Immature natural killer cell (primary cell): Measurements from ENCODE around the gene CCDC87. TPM values are rescaled to one million over a fixed set of nuclear protein-coding genes. Genes with fewer than 3 reads are reported as not detected.
A peak's percentile ranks its signal among the peaks of the same experiment; 100 is the strongest.
"Not testable (repeated sequence)": the region's sequence is repeated elsewhere in the genome, so short reads cannot be mapped to it uniquely, and the experiment has no call there.

ENCODE experiments used
- DNase-seq, 3 donors: peaks; one replicate each; pipeline ENCODE4 v3.0.0; 2022; ENCODE audit warnings: mixed read lengths in 1 of 3
- H3K27ac Mint-ChIP-seq, 6 donors: one replicate each; pipeline ENCODE4 v1.8.0; 2020; ENCODE audit warnings: mixed read lengths in 6 of 6, mild to moderate bottlenecking in 5 of 6, inconsistent platforms in 4 of 6, moderate library complexity in 3 of 6
- H3K27me3 Mint-ChIP-seq, 3 donors: one replicate each; pipeline ENCODE4 v1.8.0; 2020 to 2021; ENCODE audit warnings: low read depth in 3 of 3, mild to moderate bottlenecking in 3 of 3, mixed read lengths in 3 of 3, moderate library complexity in 3 of 3, inconsistent platforms in 1 of 3
- H3K36me3 Mint-ChIP-seq, 3 donors: one replicate each; pipeline ENCODE4 v1.8.0; 2020; ENCODE audit warnings: mixed read lengths in 3 of 3, inconsistent platforms in 2 of 3, mild to moderate bottlenecking in 2 of 3
- H3K4me1 Mint-ChIP-seq, 2 donors: one replicate each; pipeline ENCODE4 v1.8.0; 2020; ENCODE audit warnings: inconsistent platforms in 2 of 2, mild to moderate bottlenecking in 2 of 2, mixed read lengths in 2 of 2, moderate library complexity in 1 of 2
- H3K4me3 Mint-ChIP-seq, 5 donors: one replicate each; pipeline ENCODE4 v1.8.0; 2020; ENCODE audit warnings: mild to moderate bottlenecking in 5 of 5, mixed read lengths in 5 of 5, inconsistent platforms in 3 of 5, moderate library complexity in 3 of 5
- H3K9me3 Mint-ChIP-seq, 6 donors: one replicate each; pipeline ENCODE4 v1.8.0; 2020; ENCODE audit warnings: mild to moderate bottlenecking in 6 of 6, mixed read lengths in 6 of 6, inconsistent platforms in 4 of 6, moderate library complexity in 3 of 6
- polyA plus RNA-seq, 3 donors: library from polyadenylated mRNA; unstranded; fragments of 300-500 nt; fragmentation: Illumina TruSeq; gene quantifications; one replicate each; pipeline ENCODE4 v1.2.3, GENCODE V29; 2021

CCDC87 gene
- polyA plus RNA-seq, 3 donors from 2014 or later = not detected

- H3K27ac Mint-ChIP-seq, H3K27me3 Mint-ChIP-seq, H3K9me3 Mint-ChIP-seq, DNase-seq, H3K4me3 Mint-ChIP-seq: not testable (repeated sequence)
- Mint-ChIP-seq H3K36me3 (peaks cover 3 to 19% (median 9%) of the 10 kb centered on the region in 3 donors), H3K4me1 (peaks cover 15% of the 10 kb centered on the region in 2 donors)
Measured at GRCh38 chr11:66606608-66607007, 13.7 kb upstream of the CCDC87 start.

- Mint-ChIP-seq H3K36me3 (peaks cover 3 to 26% (median 9%) of the 10 kb centered on the region in 3 donors), H3K27me3 (no peaks in the 10 kb centered on the region), H3K27ac (no peak overlapping the region), H3K9me3 (no peaks in the 10 kb centered on the region), H3K4me1 (no peaks in the 10 kb centered on the region), H3K4me3 (no peak overlapping the region)
- DNase-seq = no peak
Measured at GRCh38 chr11:66604155-66604554, 11.3 kb upstream of the CCDC87 start.

- Mint-ChIP-seq H3K27ac (no peak overlapping the region), H3K4me1 (no peaks in the 10 kb centered on the region), H3K36me3 (peaks cover 3 to 30% (median 9%) of the 10 kb centered on the region in 3 donors), H3K4me3 (no peak overlapping the region), H3K9me3 (no peaks in the 10 kb centered on the region), H3K27me3 (no peaks in the 10 kb centered on the region)
- DNase-seq = no peak
Measured at GRCh38 chr11:66603072-66603471, 10.2 kb upstream of the CCDC87 start.

GRCh38 chr11:66600631-66601233 lies 7.9 kb upstream of the CCDC87 start:
- H3K4me3 Mint-ChIP-seq = no peak overlapping the region
- H3K27ac Mint-ChIP-seq = peak overlapping the region in 2 of 6 donors; percentile 1 to 16
- peaks cover 3 to 30% (median 9%) of the 10 kb centered on the region in 3 donors for H3K36me3 Mint-ChIP-seq
- no peaks in the 10 kb centered on the region for H3K9me3 Mint-ChIP-seq
- peaks cover 0 to 1% of the 10 kb centered on the region in 2 donors for H3K4me1 Mint-ChIP-seq
- no peak for DNase-seq
- no peaks in the 10 kb centered on the region for H3K27me3 Mint-ChIP-seq

- H3K27me3 Mint-ChIP-seq = no peaks in the 10 kb centered on the region
- H3K36me3 Mint-ChIP-seq = peaks cover 3 to 30% (median 9%) of the 10 kb centered on the region in 3 donors
- H3K27ac Mint-ChIP-seq = no peak overlapping the region
- no peak overlapping the region for H3K4me3 Mint-ChIP-seq
- H3K4me1 Mint-ChIP-seq = peaks cover 0 to 6% of the 10 kb centered on the region in 2 donors
- H3K9me3 Mint-ChIP-seq = no peaks in the 10 kb centered on the region
- no peak for DNase-seq
Measured at GRCh38 chr11:66600219-66600618, 7.4 kb upstream of the CCDC87 start.

- Mint-ChIP-seq H3K27me3 (no peaks in the 10 kb centered on the region), H3K36me3 (peaks cover 0 to 20% (median 0%) of the 10 kb centered on the region in 3 donors), H3K4me1 (peaks cover 1 to 14% of the 10 kb centered on the region in 2 donors), H3K27ac (no peak overlapping the region), H3K4me3 (no peak overlapping the region), H3K9me3 (no peaks in the 10 kb centered on the region)
- no peak for DNase-seq
Measured at GRCh38 chr11:66598993-66599392, 6.1 kb upstream of the CCDC87 start.

- Mint-ChIP-seq H3K4me1 (peaks cover 20 to 34% of the 10 kb centered on the region in 2 donors), H3K36me3 (peaks cover 0 to 6% (median 0%) of the 10 kb centered on the region in 3 donors), H3K27me3 (peaks cover 5 to 10% (median 9%) of the 10 kb centered on the region in 3 donors), H3K27ac (peak overlapping the region; percentile 56 to 92 (median 81)), H3K9me3 (no peaks in the 10 kb centered on the region), H3K4me3 (peak overlapping the region; percentile 26 to 70 (median 62))
- peak in 2 of 3 donors; percentile 8 to 13 for DNase-seq
Measured at GRCh38 chr11:66595245-66595904, 2.5 kb upstream of the CCDC87 start.

- Mint-ChIP-seq H3K36me3 (peaks cover 0 to 2% (median 0%) of the 10 kb centered on the region in 3 donors), H3K9me3 (no peaks in the 10 kb centered on the region), H3K4me3 (peak overlapping the region; percentile 97 to 100 (median 99)), H3K27ac (peak overlapping the region; percentile 95 to 100 (median 99)), H3K27me3 (peaks cover 5 to 10% (median 9%) of the 10 kb centered on the region in 3 donors), H3K4me1 (peaks cover 20 to 34% of the 10 kb centered on the region in 2 donors)
- DNase-seq = no peak
Measured at GRCh38 chr11:66593650-66594049, 787 bp upstream of the CCDC87 start.

- peak overlapping the region; percentile 95 to 100 (median 99) for H3K27ac Mint-ChIP-seq
- DNase-seq = no peak
- H3K36me3 Mint-ChIP-seq = no peaks in the 10 kb centered on the region
- peaks cover 20 to 34% of the 10 kb centered on the region in 2 donors for H3K4me1 Mint-ChIP-seq
- peak overlapping the region; percentile 97 to 100 (median 99) for H3K4me3 Mint-ChIP-seq
- peaks cover 5 to 10% (median 9%) of the 10 kb centered on the region in 3 donors for H3K27me3 Mint-ChIP-seq
- no peaks in the 10 kb centered on the region for H3K9me3 Mint-ChIP-seq
Measured at GRCh38 chr11:66593303-66593635, 406 bp upstream of the CCDC87 start.

GRCh38 chr11:66591175-66591574 lies 1.7 kb downstream of the CCDC87 start:
- H3K4me3 Mint-ChIP-seq = peak overlapping the region in 2 of 5 donors; percentile 38 to 41
- H3K27me3 Mint-ChIP-seq = peaks cover 5 to 10% (median 9%) of the 10 kb centered on the region in 3 donors
- H3K36me3 Mint-ChIP-seq = no peaks in the 10 kb centered on the region
- H3K9me3 Mint-ChIP-seq = no peaks in the 10 kb centered on the region
- H3K4me1 Mint-ChIP-seq = peaks cover 20 to 34% of the 10 kb centered on the region in 2 donors
- H3K27ac Mint-ChIP-seq = peak overlapping the region in 1 of 6 donors; percentile 34
- no peak for DNase-seq

GRCh38 chr11:66589996-66590675 lies 2.7 kb downstream of the CCDC87 start:
- Mint-ChIP-seq H3K36me3 (no peaks in the 10 kb centered on the region), H3K4me1 (peaks cover 20 to 27% of the 10 kb centered on the region in 2 donors), H3K27ac (peak overlapping the region in 2 of 6 donors; percentile 5 to 45), H3K4me3 (no peak overlapping the region), H3K9me3 (no peaks in the 10 kb centered on the region), H3K27me3 (peaks cover 5 to 11% (median 9%) of the 10 kb centered on the region in 3 donors)
- no peak for DNase-seq

- H3K36me3 Mint-ChIP-seq, H3K4me3 Mint-ChIP-seq, DNase-seq, H3K9me3 Mint-ChIP-seq, H3K27ac Mint-ChIP-seq: not testable (repeated sequence)
- peaks cover 5 to 12% (median 9%) of the 10 kb centered on the region in 3 donors for H3K27me3 Mint-ChIP-seq
- peaks cover 19 to 20% of the 10 kb centered on the region in 2 donors for H3K4me1 Mint-ChIP-seq
Measured at GRCh38 chr11:66589315-66589714, 3.5 kb downstream of the CCDC87 start.

- no peak for DNase-seq
- peaks cover 0 to 5% (median 0%) of the 10 kb centered on the region in 6 donors for H3K9me3 Mint-ChIP-seq
- no peaks in the 10 kb centered on the region for H3K36me3 Mint-ChIP-seq
- H3K4me3 Mint-ChIP-seq = no peak overlapping the region
- peaks cover 0 to 3% (median 2%) of the 10 kb centered on the region in 3 donors for H3K27me3 Mint-ChIP-seq
- no peak overlapping the region for H3K27ac Mint-ChIP-seq
- H3K4me1 Mint-ChIP-seq = no peaks in the 10 kb centered on the region
Measured at GRCh38 chr11:66586136-66586535, 6.7 kb downstream of the CCDC87 start.

GRCh38 chr11:66585447-66585846 lies 7.4 kb downstream of the CCDC87 start:
- not testable (repeated sequence) for H3K27me3 Mint-ChIP-seq, H3K27ac Mint-ChIP-seq, H3K9me3 Mint-ChIP-seq, H3K4me3 Mint-ChIP-seq, DNase-seq, H3K4me1 Mint-ChIP-seq, H3K36me3 Mint-ChIP-seq
